Astrocyte of the spinal cord (primary cell): ENCODE measurements around the gene IQCK.

Experiments
- DNase-seq: peaks from one replicate; pipeline ENCODE4 v3.0.0; 2011; ENCODE audit warnings: low read depth, low spot score
- H3K4me3 ChIP-seq: 2 replicates; pipeline ENCODE4 v1.5.1; 2011; ENCODE audit warnings: low read depth, mild to moderate bottlenecking, low read length, moderate library complexity
- CTCF ChIP-seq: IDR thresholded peaks from 2 replicates; pipeline ENCODE4 v1.5.1; 2012; ENCODE audit warnings: low read depth, mild to moderate bottlenecking, low read length, inconsistent platforms
- in situ Hi-C: cut with HindIII; loops from 2 replicates; pipeline ENCODE4 v1.10.0; 2017; ENCODE audit warnings: low sequenced_read_pairs

The IQCK gene

GRCh38 chr16:19864566-19864965 is 146.5 kb downstream of the IQCK start:
- no peak overlapping the region for H3K4me3 ChIP-seq
- DNase-seq, result no peak
- in situ Hi-C loops, result no loop called here
- no peak for TF ChIP-seq CTCF

DNA sequence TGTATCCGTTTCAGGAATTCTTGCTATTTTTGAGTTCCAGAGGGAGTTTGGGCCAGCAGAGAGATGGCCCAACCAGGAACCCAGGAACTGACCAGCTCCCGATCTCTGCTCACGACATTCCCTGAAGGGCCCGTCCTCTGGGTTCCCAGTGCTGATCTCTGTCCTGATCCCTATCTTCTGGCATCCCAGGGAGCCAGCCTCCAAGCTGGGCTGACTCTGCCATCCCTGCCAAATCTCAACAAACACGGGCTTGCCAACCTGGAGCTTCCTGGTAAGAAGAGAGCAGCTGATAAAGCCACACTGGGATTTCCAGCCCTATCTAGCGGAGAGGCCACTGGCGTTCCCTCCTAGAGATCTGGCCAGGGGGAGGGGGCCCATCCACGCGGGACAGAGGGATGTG is 150.3 kb downstream of the IQCK start:
- in situ Hi-C loops, result no loop called here
- no peak overlapping the region for H3K4me3 ChIP-seq
- TF ChIP-seq CTCF, result no peak
- no peak for DNase-seq

GRCh38 chr16:19871721-19872120 is 153.7 kb downstream of the IQCK start:
- in situ Hi-C loops, result no loop called here
- H3K4me3 ChIP-seq, result no peak overlapping the region
- no peak for DNase-seq
- no peak for TF ChIP-seq CTCF

- H3K4me3 ChIP-seq, result no peak overlapping the region
- TF ChIP-seq CTCF, result no peak
- DNase-seq, result no peak
- in situ Hi-C loops, result no loop called here
Observed at GRCh38 chr16:19872179-19872863, 154.2 kb downstream of the IQCK start.

- H3K4me3 ChIP-seq, result no peak overlapping the region
- in situ Hi-C loops, result no loop called here
- DNase-seq, result no peak
- TF ChIP-seq CTCF, result no peak
Observed at GRCh38 chr16:19872935-19873334, 154.9 kb downstream of the IQCK start.

- TF ChIP-seq CTCF, result no peak
- in situ Hi-C loops, result no loop called here
- DNase-seq, result no peak
- no peak overlapping the region for H3K4me3 ChIP-seq
Observed at GRCh38 chr16:19874026-19874425, 156.0 kb downstream of the IQCK start.
